Mucosa of descending colon (tissue), 3 donors: Measurements from ENCODE around the gene PGAP1. TPM values are rescaled to one million over a fixed set of nuclear protein-coding genes. Genes with fewer than 3 reads are reported as not detected.

Experiments
- ATAC-seq: fragments of 200-7000 bp; cut with Tn5 transposase; one replicate; pipeline ENCODE4 v1.9.1; 2020; ENCODE audit warnings: mild to moderate bottlenecking, moderate library complexity
- DNase-seq, 3 donors: peaks; one replicate each; pipeline ENCODE4 v3.0.0-alpha.2; 2020
- H3K36me3 ChIP-seq: fragments of 200-600 bp; one replicate; pipeline ENCODE4 v1.8.0; 2021; ENCODE audit warnings: low read depth, mild to moderate bottlenecking
- H3K4me1 ChIP-seq: fragments of 200-600 bp; one replicate; pipeline ENCODE4 v1.8.0; 2021; ENCODE audit warnings: low read depth, mild to moderate bottlenecking
- H3K4me3 ChIP-seq: fragments of 200-600 bp; one replicate; pipeline ENCODE4 v1.8.0; 2021; ENCODE audit warnings: mild to moderate bottlenecking
- H3K9me3 ChIP-seq: fragments of 200-600 bp; one replicate; pipeline ENCODE4 v1.8.0; 2021; ENCODE audit warnings: mild to moderate bottlenecking
- intact Hi-C, 2 donors: fragments of 100-400 bp; cut with DNase I in 1 of 2; cut with micrococcal nuclease in 1 of 2; formaldehyde crosslinking; loops; one replicate each; pipeline versions ENCODE4 v1.11.0 to v1.11.1; 2022; cut with DNase I, micrococcal nuclease
- total RNA-seq, 3 donors: library from RNA; stranded (reverse); fragmentation: NEBNext Ultra II Directional in 2 of 3; extraction: Animal tissue kit (Norgen Biotek cat#: 25700) in 2 of 3; gene quantifications; one replicate each; pipeline versions ENCODE4 v1.2.1 to v1.2.4, GENCODE V29; 2021 to 2023
- TF ChIP-seq, protein P1 (sequence below): fragments of 200-600 bp; IDR thresholded peaks from one replicate; pipeline ENCODE4 v1.8.0; 2022; ENCODE audit warnings: antibody characterized with exemption, mild to moderate bottlenecking
- donor health status: DM: no; HTN: no; CAD: no; lungs with moderate emphysema.
- donor health status: DM: no; HTN: no; CAD: no.
- donor health status: DM: no; HTN: yes; CAD: no.

PGAP1 gene
- total RNA-seq, 3 donors from 2014 or later: 14.0 to 22.1 (median 15.5) TPM

DNA sequence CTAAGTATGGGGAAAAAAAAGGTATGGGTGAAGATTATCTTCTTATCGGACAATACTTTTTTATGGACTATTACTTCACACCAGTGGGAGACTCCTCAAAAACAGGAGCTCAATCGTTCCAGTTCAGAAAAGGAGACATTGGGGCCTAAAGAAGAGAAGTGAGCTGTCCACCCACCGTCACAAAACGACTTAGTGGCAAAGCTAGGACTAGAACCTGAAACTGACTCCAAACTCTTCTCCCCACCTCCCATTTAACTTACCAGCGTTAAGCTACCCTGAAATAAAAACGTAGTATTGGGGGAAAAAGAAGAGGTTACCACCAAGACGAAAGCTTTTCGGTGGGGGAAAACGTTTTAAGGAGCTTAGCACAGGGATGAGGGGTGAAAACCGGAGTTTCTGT, 127.5 kb downstream of the PGAP1 start:
- ATAC-seq (no peak), DNase-seq (peak in 1 of 3 donors; percentile 14)
- Histone ChIP-seq H3K4me1 (peaks cover 7% of the 10 kb centered on the region), H3K9me3 (no peaks in the 10 kb centered on the region), H3K36me3 (no peaks in the 10 kb centered on the region), H3K4me3 (peak overlapping the region; percentile 31)
- TF ChIP-seq, protein P1, sequence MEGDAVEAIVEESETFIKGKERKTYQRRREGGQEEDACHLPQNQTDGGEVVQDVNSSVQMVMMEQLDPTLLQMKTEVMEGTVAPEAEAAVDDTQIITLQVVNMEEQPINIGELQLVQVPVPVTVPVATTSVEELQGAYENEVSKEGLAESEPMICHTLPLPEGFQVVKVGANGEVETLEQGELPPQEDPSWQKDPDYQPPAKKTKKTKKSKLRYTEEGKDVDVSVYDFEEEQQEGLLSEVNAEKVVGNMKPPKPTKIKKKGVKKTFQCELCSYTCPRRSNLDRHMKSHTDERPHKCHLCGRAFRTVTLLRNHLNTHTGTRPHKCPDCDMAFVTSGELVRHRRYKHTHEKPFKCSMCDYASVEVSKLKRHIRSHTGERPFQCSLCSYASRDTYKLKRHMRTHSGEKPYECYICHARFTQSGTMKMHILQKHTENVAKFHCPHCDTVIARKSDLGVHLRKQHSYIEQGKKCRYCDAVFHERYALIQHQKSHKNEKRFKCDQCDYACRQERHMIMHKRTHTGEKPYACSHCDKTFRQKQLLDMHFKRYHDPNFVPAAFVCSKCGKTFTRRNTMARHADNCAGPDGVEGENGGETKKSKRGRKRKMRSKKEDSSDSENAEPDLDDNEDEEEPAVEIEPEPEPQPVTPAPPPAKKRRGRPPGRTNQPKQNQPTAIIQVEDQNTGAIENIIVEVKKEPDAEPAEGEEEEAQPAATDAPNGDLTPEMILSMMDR: no peak
- intact Hi-C loops: no loop called here

DNA sequence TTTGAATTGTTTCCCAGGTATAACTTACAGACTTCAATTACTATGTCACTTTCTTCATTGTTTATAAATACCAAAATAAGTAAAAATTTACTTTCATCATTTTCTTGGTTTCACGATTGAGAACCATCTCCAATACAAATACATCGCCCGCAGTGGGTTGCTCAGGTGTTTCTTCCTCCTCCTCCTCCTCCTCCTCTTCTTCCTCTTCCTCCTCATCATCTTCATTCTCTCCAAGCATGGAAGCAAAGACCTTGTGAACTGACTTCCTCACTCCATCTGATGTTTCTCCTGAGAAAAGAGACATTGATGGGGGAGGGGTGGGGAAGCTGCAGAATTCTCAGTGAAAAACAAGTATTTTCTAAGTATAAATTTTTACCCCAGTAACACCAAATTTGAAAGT, 133.6 kb downstream of the PGAP1 start:
- TF ChIP-seq, protein P1: no peak
- H3K4me3 ChIP-seq: no peak overlapping the region
- H3K4me1 ChIP-seq: no peaks in the 10 kb centered on the region
- no peaks in the 10 kb centered on the region for H3K9me3 ChIP-seq
- H3K36me3 ChIP-seq: no peaks in the 10 kb centered on the region
- ATAC-seq (no peak), DNase-seq (no peak)
- intact Hi-C loops: no loop called here

DNA sequence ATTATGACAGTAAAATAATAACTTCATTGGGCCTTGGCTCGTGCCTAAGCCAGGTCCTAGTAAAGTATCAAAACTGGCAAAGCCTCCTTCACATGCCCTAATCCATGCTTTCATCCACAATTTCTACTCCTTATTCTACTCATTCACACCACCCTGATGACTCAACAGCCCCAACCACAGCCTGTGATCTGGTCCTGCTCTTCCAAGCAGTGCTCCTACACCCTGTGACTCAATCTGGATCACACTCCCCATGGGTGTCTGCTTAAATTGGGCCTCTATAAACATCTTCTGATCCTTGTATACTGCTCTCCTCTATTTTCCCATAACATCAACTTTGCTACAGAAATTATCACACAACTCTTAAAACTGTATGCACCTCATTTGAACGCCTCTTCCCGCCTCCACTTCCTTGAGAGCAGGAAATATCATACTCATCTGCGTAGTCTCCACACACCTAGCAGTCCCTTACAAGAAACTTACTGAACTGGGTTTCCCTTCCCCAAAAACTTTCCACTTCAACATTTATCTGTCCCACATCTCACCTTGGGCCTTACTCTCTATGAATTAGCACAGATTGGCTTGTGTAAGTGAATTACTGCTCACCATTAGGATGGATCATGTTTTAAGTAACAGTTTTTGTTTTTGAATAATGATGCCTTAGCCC, 142.9 kb downstream of the PGAP1 start:
- TF ChIP-seq, protein P1: no peak
- intact Hi-C loops: no loop called here
- Histone ChIP-seq H3K4me3 (no peak overlapping the region), H3K4me1 (no peaks in the 10 kb centered on the region), H3K36me3 (peaks cover 9% of the 10 kb centered on the region), H3K9me3 (no peaks in the 10 kb centered on the region)
- DNase-seq (no peak), ATAC-seq (no peak)

Other genes with a start within 250 kb of the PGAP1 start
- 10 to 100 TPM; 26.9 to 35.4 (median 27.0) TPM for gene GTF3C3, start 127.0 kb downstream of the PGAP1 start, total RNA-seq
- not detected for gene C2orf66, start 117.4 kb downstream of the PGAP1 start, total RNA-seq